Right ventricle myocardium inferior (tissue), 1 donor: ENCODE results near the gene NCK1. TPM values are rescaled to one million over a fixed set of nuclear protein-coding genes. Genes with fewer than 3 reads are reported as not detected.
"Not testable (repeated sequence)": the region's sequence is repeated elsewhere in the genome, so short reads cannot be mapped to it uniquely, and the experiment has no call there.

Experiments
- ATAC-seq: fragments of 200-7000 bp; cut with Tn5 transposase; one replicate; pipeline ENCODE4 v1.9.1; 2020; ENCODE audit warnings: mild to moderate bottlenecking, moderate library complexity
- DNase-seq: peaks from one replicate; pipeline ENCODE4 v3.0.0; 2021; ENCODE audit errors: missing footprints
- intact Hi-C: fragments of 100-400 bp; cut with DNase I; formaldehyde crosslinking; loops from one replicate; pipeline ENCODE4 v1.11.0; 2022
- total RNA-seq: library from RNA; stranded (reverse); fragmentation: NEBNext Ultra II Directional; extraction: Animal tissue kit (Norgen Biotek cat#: 25700); gene quantifications from one replicate; pipeline ENCODE4 v1.2.1, GENCODE V29; 2021
- donor health status: DM: no; HTN: yes; CAD: no; lungs with severe emphysema.

The NCK1 gene
- total RNA-seq, 1 donor from 2014 or later: 25.0 TPM

DNA sequence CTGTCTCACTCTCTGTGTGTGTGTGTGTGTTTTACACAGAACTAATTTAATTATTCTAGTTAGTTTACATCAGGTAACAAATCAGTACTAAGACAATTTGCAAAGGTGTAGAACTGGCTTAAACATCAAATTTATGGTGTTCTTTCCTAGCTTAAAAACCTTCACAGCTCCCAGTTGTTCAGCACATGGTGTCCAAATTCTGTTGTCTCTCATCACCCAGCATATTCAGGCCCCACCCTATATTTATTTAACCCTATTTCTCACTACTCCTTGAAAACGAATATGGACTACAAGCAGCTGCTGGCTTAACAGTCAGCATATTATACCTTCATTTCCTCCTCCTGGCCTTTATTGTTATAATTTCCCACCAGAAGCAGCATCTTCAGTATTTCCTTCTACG, 96.9 kb downstream of the NCK1 start:
- ATAC-seq (no peak), DNase-seq (no peak)
- intact Hi-C loops: no loop called here

DNA sequence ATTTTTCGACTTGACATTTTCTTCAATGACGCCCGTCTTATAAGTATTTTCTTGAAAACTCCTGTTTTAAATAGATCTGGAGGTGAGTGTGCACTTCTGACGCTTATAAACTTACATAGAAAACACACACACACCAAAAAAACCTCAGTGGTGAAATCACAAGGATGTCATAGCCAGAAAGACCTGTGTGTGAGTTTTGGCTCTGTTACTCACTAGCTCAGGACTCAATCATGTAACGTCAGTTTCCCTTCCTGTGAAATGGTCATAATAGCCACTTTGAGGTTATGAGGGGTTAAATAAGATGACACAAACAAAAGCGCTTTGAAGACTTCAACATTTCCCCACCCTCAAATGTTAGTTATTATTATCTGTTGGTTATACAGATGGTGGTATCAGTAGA, 97.6 kb downstream of the NCK1 start:
- intact Hi-C loops: no loop called here
- DNase-seq: no peak
- ATAC-seq: no peak

DNA sequence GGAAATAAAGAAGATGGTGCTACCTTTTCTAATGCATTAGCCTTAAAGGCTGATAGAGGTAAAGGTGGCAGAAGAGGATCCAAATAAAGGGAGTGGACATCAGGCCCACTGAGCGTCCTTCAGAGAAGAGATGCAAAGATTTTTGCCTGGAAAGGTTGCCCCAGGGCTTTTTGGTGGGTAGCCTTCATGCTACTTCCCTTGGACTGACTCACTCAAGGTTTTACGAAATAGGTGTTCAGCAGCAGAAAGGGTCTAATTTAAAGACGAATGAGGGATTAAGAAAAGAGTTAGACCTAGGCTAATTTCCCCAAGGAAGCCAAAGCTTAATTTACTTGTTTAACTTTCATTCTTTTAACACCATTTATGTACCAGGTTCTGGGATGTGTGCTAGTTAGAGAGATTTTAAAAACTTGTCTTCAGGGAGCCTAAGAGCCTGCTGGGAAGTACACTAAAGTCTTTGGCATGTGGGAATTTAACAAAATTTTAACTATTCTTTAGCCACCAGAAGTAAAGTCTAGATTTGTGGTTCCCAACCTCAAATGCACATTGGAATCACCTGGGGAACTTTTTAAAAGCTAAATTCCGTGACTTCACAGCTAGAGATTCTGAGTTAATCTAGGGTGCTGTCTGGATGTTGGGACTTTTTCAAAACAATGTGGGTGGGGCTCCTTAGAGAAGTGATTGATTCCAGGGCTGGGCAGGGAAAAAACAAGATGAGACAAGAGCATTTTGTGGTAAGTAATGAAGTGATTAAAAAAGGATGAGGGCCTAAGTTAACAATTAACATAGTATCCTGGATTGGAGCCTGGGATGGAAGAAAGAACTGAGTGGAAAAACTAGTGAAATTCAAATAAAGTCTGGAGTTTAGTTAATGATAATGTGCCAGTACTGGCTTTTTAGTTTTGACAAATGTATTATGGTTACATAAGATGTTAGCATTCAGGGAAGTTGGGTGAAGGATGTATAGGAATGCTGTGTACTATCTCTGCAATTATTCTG, 99.1 kb downstream of the NCK1 start:
- intact Hi-C loops: no loop called here
- DNase-seq: no peak
- ATAC-seq: no peak

DNA sequence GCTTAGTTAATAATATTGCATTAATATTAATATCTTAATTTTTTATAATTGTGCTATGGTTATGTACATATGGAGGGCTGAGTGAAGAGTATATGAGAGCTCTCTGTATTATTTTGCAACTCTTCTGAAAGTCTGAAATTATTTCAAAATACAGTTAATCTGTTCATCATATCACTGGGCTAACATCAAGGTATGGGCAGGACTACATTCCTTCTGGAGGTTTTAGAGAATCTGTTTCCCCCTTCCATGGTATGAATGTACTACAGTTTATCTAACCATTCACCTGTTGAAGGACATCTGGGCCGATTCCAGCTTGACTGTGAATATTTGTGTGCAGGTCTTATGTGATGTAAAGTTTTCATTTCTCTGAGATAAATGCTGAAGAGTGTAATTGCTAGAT, 100.9 kb downstream of the NCK1 start:
- DNase-seq (no peak), ATAC-seq (no peak)
- intact Hi-C loops: no loop called here

DNA sequence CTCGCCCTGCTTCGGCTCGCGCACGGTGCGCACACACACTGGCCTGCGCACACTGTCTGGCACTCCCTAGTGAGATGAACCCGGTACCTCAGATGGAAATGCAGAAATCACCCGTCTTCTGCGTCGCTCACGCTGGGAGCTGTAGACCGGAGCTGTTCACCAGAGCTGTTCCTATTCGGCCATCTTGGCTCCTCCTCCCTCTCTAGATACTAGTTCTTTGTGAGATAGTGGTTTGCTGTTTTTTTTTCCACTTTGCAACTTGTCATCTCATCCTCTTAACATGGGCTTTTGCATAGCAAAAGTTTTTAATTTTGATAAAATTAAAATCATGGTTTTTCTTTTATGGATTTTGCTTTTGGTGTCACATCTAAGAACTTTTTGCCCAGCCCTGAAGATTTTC, 107.5 kb downstream of the NCK1 start:
- DNase-seq, intact Hi-C loops, ATAC-seq: not testable (repeated sequence)

DNA sequence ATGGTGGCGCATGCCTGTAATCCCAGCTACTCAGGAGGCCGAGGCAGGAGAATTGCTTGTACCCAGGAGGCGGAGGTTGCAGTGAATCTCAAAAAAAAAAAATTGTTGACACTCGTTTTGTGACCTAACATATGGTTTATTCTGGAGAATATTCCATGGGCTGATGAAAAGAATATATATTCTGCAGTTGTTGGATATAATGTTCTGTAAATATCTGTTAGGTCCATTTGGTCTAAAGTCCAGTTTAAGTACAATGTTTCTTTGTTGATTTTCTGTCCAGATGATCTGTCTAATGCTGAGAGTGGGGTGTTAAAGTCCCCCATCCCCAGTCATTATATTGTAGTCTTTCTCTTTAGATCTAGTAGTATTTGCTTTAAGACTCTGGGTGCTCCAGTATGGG, 111.3 kb downstream of the NCK1 start:
- intact Hi-C loops: no loop called here
- ATAC-seq (no peak), DNase-seq (no peak)

DNA sequence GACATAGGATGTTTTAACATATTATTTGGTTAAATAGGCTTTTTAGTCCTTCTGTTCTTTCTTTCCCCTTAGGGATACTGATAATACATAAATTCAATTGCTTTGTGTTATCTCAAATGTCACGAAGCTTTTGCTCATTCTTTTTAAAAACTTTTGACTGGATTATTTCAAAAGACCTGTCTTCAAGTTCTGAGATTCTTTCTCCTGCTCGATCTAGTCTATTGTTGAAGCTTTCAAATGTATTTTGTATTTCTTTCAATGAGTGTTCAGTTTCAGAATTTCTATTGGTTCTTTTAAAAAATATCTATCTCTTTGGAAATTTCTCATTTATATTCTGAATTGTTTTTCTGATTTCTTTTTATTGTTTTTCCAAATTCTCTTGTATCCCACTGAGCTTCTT, 112.7 kb downstream of the NCK1 start:
- no peak for ATAC-seq
- no peak for DNase-seq
- intact Hi-C loops: no loop called here

DNA sequence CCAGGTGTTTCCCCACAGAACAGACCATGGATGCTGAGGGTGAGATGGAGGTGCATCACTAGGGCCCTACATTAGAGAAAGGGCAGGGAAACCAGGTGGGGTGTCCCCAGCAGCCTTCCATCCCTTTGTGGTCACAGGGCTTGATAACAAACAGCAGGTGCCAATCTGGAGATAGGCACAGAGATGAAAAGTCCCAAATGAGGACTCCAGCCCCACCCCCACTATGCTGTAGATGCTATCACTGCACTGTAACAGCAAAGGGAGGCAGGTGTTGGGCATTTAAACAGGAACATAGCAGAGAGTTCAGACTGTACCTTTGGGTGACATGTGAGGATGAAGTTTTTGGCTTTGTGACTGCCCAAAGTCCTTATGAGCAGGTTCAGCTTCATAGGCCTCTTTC, 117.2 kb downstream of the NCK1 start:
- intact Hi-C loops: no loop called here
- ATAC-seq: no peak
- DNase-seq: no peak

DNA sequence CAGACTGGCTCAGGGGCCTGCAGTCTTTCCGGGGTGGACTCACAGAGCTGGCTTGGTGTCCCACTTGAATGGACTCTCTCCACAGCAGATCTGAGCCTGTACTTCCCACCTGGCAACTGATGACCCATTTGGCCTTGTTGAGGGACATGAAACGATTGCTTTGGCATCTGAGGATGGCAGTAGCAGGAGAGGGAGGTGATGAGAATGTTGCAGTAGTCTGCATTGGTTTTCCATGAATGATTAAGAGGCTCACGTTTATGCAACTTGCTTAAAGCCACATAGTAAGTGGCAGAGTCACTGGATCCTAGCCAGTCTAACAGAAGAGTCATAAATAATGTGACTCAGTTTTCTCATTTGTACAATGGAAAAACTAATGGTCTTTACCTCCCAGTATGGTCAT, 117.7 kb downstream of the NCK1 start:
- DNase-seq: no peak
- ATAC-seq: no peak
- intact Hi-C loops: no loop called here

DNA sequence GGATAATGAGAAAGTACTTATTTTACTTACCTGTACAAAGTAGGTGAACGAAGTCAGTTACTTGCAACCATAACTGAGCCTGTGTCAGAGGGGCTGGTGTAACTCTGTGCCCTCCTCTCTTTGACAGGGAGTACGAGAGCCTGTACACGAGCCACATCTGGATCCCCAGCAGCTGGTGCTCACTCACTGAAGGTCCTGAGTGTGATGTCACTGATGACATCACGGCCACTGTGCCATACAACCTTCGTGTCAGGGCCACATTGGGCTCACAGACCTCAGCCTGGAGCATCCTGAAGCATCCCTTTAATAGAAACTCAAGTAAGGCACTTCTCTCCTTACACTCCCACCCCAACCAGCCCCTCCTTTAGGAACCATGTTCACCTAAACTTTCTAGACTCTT, 120.0 kb downstream of the NCK1 start:
- intact Hi-C loops: no loop called here
- ATAC-seq (no peak), DNase-seq (no peak)

DNA sequence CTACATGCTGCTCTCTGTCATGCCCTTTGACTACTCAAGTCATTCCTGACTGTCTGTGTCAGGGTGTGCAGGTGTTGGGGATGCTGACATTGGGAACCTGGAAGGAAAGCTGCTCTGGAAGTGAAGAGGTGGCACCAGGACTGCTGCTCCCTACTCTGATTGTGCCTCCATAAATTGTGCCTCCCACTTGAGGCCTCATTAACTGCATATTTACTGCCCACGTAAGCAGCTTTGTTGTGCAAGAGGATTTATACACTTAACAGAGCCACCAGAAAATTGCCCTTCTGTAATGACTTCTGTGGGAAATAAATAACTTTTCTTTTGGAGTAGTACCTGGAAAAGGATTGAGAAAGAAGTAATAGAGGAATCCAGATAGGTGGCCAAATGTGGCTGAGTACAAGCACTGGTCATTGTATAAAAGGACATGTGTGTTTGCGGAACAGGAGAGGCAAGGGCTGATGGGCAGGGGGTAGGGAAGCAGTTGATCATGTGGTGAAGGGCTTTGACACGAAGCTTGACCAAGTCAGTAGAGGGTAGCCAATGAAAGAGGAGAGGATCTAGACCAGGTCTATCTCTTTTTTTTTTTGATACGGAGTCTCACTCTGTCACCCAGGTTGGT, 120.6 kb downstream of the NCK1 start:
- intact Hi-C loops: no loop called here
- ATAC-seq: no peak
- DNase-seq: no peak

DNA sequence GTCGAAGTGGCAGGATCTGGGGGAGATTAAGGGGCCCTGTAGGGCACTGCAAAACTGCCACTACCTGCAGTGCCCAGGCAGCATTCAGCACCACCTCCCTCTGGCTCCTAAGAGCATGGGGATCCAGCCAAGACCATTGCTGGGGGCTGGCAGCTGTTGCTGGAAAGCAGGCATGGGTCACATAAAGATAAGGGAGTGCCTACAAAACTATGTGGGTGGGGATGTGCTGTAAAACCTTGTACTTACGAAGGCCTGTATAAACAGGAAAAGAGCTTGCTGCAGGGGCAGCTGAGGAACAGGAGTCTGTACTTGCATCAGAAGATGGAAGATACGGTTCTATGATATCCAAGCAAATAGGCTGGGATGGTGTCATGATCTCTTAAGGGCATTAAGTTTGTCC, 122.8 kb downstream of the NCK1 start:
- DNase-seq (no peak), ATAC-seq (peak; percentile 50)
- intact Hi-C loops: no loop called here

DNA sequence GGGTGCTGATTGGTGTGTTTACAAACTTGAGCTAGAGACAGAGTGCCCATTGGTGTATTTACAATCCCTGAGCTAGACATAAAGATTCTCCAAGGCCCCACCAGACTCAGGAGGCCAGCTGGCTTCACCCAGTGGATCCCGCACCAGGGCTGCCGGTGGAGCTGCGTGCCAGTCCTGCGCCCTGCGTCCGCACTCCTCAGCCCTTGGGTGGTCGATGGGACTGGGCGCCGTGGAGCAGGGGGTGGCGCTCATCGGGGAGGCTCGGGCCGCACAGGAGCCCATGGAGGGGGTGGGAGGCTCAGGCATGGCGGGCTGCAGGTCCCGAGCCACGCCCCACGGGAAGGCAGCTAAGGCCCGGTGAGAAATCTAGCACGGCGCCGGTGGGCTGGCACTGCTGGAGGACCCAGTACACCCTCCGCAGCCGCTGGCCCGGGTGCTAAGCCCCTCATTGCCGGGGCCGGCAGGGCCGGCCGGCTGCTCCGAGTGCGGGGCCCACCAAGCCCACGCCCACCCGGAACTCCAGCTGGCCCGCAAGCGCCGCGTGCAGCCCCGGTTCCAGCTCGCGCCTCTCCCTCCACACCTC, 125.5 kb downstream of the NCK1 start:
- DNase-seq, ATAC-seq: not testable (repeated sequence)

DNA sequence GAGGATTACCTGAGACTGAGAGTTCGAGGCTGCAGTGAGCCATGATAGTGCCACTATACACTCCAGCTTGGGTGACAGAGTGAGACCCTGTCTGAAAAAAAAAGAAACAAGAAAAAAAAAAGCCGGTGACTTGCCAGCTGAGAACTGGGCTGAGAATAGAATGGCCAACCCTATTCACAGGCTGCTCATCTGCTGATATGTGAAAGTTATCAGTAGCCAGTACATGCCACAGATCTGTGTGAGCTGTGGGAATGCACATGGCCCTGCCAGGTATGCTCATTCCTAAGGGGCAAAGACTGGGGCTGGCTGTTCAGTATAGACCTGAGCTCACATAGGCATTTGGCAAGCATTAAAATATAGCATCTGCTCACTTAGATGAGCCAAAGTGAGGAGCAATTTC, 126.6 kb downstream of the NCK1 start:
- DNase-seq (no peak), ATAC-seq (no peak)
- intact Hi-C loops: no loop called here

More for the DNA sequence above, 125.5 kb downstream of the NCK1 start:
- intact Hi-C loops: not testable (repeated sequence)

DNA sequence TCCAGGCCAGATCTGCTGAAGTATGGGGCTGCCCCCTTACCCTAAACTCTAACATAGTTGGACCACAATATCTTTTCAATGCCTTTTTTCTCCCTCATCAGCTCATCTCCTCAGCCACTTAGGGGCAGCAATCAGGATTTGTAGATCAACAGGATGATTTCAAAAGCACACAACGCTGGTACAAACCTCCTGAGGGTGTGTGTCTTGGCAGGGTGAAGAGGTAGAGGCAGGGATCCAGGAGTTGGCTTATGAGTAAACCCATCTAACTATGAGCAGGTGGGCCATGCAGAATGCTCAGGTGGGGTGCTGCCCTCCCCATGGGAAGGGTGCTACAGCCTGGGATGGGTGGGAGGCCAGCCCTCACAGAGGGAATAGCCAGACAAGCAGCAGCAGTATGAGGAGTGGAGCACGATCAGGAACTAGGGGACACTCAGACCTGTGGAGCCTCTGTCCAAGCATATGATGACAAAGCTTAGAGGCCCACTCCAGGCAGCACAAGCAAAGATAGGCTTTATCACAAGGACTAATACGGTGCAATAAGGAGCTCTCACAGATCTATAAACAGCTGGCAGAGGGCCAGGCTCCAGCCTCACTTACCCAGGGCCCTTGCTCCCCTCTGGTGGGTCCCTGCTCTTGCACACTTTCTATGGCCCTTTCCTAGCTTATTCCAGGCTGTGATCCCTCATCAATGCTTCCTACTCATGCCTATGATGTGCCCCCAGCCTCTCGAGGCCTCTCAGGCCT, 127.9 kb downstream of the NCK1 start:
- no peak for DNase-seq
- intact Hi-C loops: loop anchor here (10.0 kb wide), 1 partner anchor 135 kb away; no protein-coding TSS in a partner anchor
- no peak for ATAC-seq

DNA sequence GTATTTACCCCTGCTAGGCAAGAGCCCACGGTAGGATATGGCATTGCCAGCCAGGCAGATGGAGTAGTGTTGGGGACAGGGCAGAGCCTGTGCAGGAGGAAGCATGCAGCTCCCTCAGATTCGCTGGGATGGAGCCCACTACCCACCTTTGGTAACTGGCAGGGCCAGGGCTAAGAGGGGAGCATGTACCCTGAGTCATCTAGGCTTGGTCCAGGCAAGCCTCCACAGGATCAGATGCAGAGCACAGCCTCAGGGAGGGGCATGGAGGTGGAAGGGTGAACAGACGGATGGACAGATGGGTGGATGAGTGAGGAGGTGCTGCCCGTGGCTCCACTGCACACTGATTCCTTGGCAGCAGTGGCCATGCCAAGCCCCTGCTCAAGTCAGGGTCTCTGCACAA, 128.8 kb downstream of the NCK1 start:
- ATAC-seq: no peak
- intact Hi-C loops: loop anchor here (10.0 kb wide), 1 partner anchor 136 kb away; no protein-coding TSS in a partner anchor

DNA sequence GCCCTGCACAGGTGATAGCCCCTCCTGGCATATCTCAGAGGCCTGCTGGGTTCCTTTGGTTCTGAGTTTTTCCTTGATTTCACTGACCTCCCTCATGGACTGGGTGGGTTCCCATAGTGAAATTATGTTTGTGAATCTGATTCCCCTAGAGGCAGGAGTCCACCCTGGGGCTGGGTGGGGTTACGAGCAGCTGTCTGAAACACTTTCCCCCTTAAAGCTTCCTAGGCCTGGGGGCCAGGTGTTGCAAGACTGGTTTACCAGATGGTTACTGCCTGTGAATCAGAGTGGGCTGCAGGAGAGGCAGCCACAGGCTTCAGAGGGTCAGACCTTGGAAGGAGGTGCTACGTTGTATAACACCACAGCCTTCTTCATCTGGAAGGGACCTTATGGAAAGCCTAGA, 130.1 kb downstream of the NCK1 start:
- intact Hi-C loops: loop anchor here (10.0 kb wide), 1 partner anchor 137 kb away; no protein-coding TSS in a partner anchor
- DNase-seq: no peak

More for the DNA sequence above, 128.8 kb downstream of the NCK1 start:
- no peak for DNase-seq

DNA sequence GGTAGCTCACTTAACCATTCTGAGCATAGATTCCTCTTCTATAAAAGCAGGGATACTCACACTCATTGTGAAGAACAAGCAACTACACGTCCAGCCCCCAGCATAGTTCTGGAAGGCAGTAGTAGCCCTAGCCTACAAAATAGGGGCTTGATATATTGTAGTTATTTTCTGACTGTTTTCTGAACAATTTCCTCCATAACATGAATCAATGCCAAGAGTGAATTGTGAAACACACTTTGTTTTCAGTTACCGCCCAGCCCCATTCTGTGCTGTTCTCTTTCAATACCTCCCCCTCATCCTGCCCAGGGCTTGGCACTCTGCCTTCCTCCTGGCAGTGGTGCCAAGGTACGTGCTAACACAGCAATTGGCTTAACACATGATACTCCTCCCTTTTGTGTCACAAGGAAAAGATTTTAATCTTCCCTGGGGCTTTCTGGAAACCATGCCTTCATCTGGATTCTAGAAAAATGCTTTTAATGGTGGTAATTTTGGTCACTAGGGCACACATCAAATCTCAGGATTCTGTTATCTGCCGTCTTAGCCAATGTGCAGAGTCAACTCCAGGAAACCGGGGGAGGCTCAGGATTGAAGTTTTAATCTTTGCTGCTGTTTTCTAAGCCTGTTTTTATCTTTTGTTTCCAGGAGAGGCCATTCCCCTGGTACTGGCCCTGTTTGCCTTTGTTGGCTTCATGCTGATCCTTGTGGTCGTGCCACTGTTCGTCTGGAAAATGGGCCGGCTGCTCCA, 132.9 kb downstream of the NCK1 start:
- intact Hi-C loops: loop anchor here (10.0 kb wide), 1 partner anchor 140 kb away; no protein-coding TSS in a partner anchor
- peak; percentile 92 for ATAC-seq

More for the DNA sequence above, 130.1 kb downstream of the NCK1 start:
- no peak for ATAC-seq

More for the DNA sequence above, 132.9 kb downstream of the NCK1 start:
- peak; percentile 89 for DNase-seq
